Heart right ventricle (tissue), 16 donors: ENCODE measurements around the gene KNDC1. TPM values are rescaled to one million over a fixed set of nuclear protein-coding genes. Genes with fewer than 3 reads are reported as not detected.

ENCODE experiments used
- ATAC-seq, 8 donors: fragments of 200-7000 bp; cut with Tn5 transposase; one replicate each; pipeline ENCODE4 v1.9.1; 2020; ENCODE audit warnings: mild to moderate bottlenecking in 8 of 8, moderate library complexity in 8 of 8, moderate number of reproducible peaks in 1 of 8
- DNase-seq, 2 donors: peaks; one replicate each; pipeline ENCODE4 v3.0.0-alpha.2; 2020
- H3K27ac ChIP-seq, 10 donors: fragments of 200-600 bp; sonication (generic) in 2 of 10; one replicate each; pipeline versions ENCODE4 v1.5.0 to v1.8.0; 2020 to 2022; ENCODE audit warnings: mild to moderate bottlenecking in 3 of 10
- H3K27me3 ChIP-seq, 7 donors: fragments of 200-600 bp; one replicate each; pipeline ENCODE4 v1.8.0; 2021 to 2022; ENCODE audit warnings: mild to moderate bottlenecking in 2 of 7
- H3K36me3 ChIP-seq, 9 donors: fragments of 200-600 bp; sonication (generic) in 1 of 9; one replicate each; pipeline versions ENCODE4 v1.5.0 to v1.8.0; 2020 to 2022; ENCODE audit warnings: mild to moderate bottlenecking in 2 of 9
- H3K4me1 ChIP-seq, 9 donors: fragments of 200-600 bp; sonication (generic) in 1 of 9; one replicate each; pipeline versions ENCODE4 v1.5.0 to v1.8.0; 2020 to 2022; ENCODE audit warnings: mild to moderate bottlenecking in 4 of 9
- H3K4me3 ChIP-seq, 10 donors: fragments of 200-600 bp; sonication (generic) in 2 of 10; one replicate each; pipeline versions ENCODE4 v1.5.0 to v1.8.0; 2020 to 2022; ENCODE audit warnings: mild to moderate bottlenecking in 7 of 10, moderate library complexity in 2 of 10
- H3K9me3 ChIP-seq, 11 donors: fragments of 200-600 bp in 10 of 11; sonication (generic) in 2 of 11; one replicate each; pipeline versions ENCODE4 v1.5.0 to v1.8.0; 2013 to 2022; ENCODE audit warnings: mild to moderate bottlenecking in 2 of 11, control low read depth in 1 of 11, moderate library complexity in 1 of 11
- CTCF ChIP-seq, 9 donors: fragments of 200-600 bp; sonication (generic) in 2 of 9; IDR thresholded peaks; one replicate each; pipeline versions ENCODE4 v1.5.0 to v1.8.0; 2021 to 2022; ENCODE audit warnings: antibody characterized with exemption in 9 of 9, mild to moderate bottlenecking in 5 of 9, moderate library complexity in 1 of 9
- WGBS, 2 donors: extraction: QIAGEN DNeasy Blood & Tissue Kit; methylation state at CpG; one replicate each; pipeline ENCODE4 v1.1.7; 2013; ENCODE audit warnings: inconsistent platforms in 1 of 2; 5-methylcytosine and 5-hydroxymethylcytosine counted together
- intact Hi-C, 10 donors: fragments of 100-400 bp; cut with DNase I; formaldehyde crosslinking; loops; one replicate each; pipeline versions ENCODE4 v1.11.1 to v1.14.2; 2022
- polyA plus RNA-seq, 2 donors: library from polyadenylated mRNA; stranded (reverse); fragments of 200-250 nt; gene quantifications; one replicate each; pipeline ENCODE4 v1.2.3, GENCODE V29; 2013
- total RNA-seq, 10 donors: library from RNA; stranded (reverse); fragmentation: NEBNext Ultra II Directional in 3 of 10; extraction: Animal tissue kit (Norgen Biotek cat#: 25700) in 3 of 10; gene quantifications; one replicate each; pipeline versions ENCODE4 v1.2.1 to v1.2.4, GENCODE V29; 2021 to 2023
- donor health status: Arrhythmogenic right ventricular cardiomyopathy.
- donor health status: ischemic (EF 13 %, LVEDD 7.1; RV severe dilation, severe dysfunction).
- donor health status: healthy with polysubstance abuse.
- donor health status: DM: no; HTN: yes; CAD: no.
- donor health status: DM: no; HTN: no; CAD: no.
- donor health status: ischemic (EF 25% LVEDD 6.9; RV normal size, moderate dysfunction).
- donor health status: ischemic (EF 25% LVEDD 5.7; RV mildly dilated, moderate dysfunction).
- donor health status: healthy.
- donor health status: DM: yes; HTN: yes; CAD: no.
- donor health status: Ischemic cardiomyopathy.
- donor health status: ischemic (EF 35%, LVEDD 5.7; RV mildly dilated, moderate dysfunction).
- donor health status: nonischemic (EF 11% LVEDD 7.7; RV severe dilation, severe dysfunction).
- donor health status: DM: yes; HTN: yes; CAD: no.
- donor health status: PGD.
- donor health status: ischemic (EF 29% LVEDD 5.4; RV normal size, mild dysfunction).
- donor health status: nonischemic (EF 23%, LVEDD 6.1; RV moderate dilation, normal function).

Gene KNDC1
- total and polyA plus RNA-seq, 12 donors: 0.04 to 0.88 (median 0.14) TPM; not detected in 3

GRCh38 chr10:133257489-133258065, 97.6 kb downstream of the KNDC1 start:
- Histone ChIP-seq H3K27me3 (peaks cover 0 to 11% (median 0%) of the 10 kb centered on the region in 7 donors), H3K4me3 (peak overlapping the region in 6 of 10 donors; percentile 16 to 41 (median 30)), H3K4me1 (peaks cover 9 to 60% (median 37%) of the 10 kb centered on the region in 9 donors), H3K9me3 (no peaks in the 10 kb centered on the region), H3K36me3 (no peaks in the 10 kb centered on the region), H3K27ac (peak overlapping the region in 6 of 10 donors; percentile 44 to 94 (median 64))
- peak in 7 of 9 donors; percentile 26 to 57 (median 47) for TF ChIP-seq CTCF (IDR thresholded peaks at IDR 0.05)
- ATAC-seq (peak in 7 of 8 donors; percentile 5 to 52 (median 43)), DNase-seq (peak; percentile 59 to 65)
- intact Hi-C loops: no loop called here
- WGBS, 2 donors: 3 to 5% methylated on average over 27 of the region's 27 CpGs

GRCh38 chr10:133258066-133258817, 98.2 kb downstream of the KNDC1 start:
- Histone ChIP-seq H3K36me3 (peaks cover 0 to 4% (median 0%) of the 10 kb centered on the region in 9 donors), H3K4me1 (peaks cover 10 to 64% (median 41%) of the 10 kb centered on the region in 9 donors), H3K27ac (peak overlapping the region in 9 of 10 donors; percentile 23 to 94 (median 62)), H3K9me3 (no peaks in the 10 kb centered on the region), H3K27me3 (peaks cover 0 to 7% (median 0%) of the 10 kb centered on the region in 7 donors), H3K4me3 (peak overlapping the region in 3 of 10 donors; percentile 22 to 30 (median 29))
- DNase-seq (no peak), ATAC-seq (peak in 1 of 8 donors; percentile 1)
- intact Hi-C loops: no loop called here
- TF ChIP-seq CTCF (IDR thresholded peaks at IDR 0.05): no peak
- 66 to 79% methylated on average over 21 of the region's 21 CpGs for WGBS, 2 donors

GRCh38 chr10:133258818-133259601, 99.0 kb downstream of the KNDC1 start:
- DNase-seq: peak; percentile 72 to 78
- intact Hi-C loops: no loop called here
- Histone ChIP-seq H3K36me3 (peaks cover 0 to 4% (median 0%) of the 10 kb centered on the region in 9 donors), H3K4me1 (peaks cover 10 to 63% (median 41%) of the 10 kb centered on the region in 9 donors), H3K4me3 (peak overlapping the region in 1 of 10 donors; percentile 12), H3K27me3 (peaks cover 0 to 7% (median 0%) of the 10 kb centered on the region in 7 donors), H3K27ac (peak overlapping the region in 9 of 10 donors; percentile 23 to 94 (median 62)), H3K9me3 (no peaks in the 10 kb centered on the region)
- ATAC-seq: peak in 7 of 8 donors; percentile 4 to 58 (median 18)
- 48 to 60% methylated on average over 24 of the region's 24 CpGs for WGBS, 2 donors
- TF ChIP-seq CTCF (IDR thresholded peaks at IDR 0.05): no peak

- intact Hi-C loops: no loop called here
- no peak for ATAC-seq
These were observed 99.6 kb downstream of the KNDC1 start for GRCh38 chr10:133259602-133259989.

More at GRCh38 chr10:133259602-133259989, 99.6 kb downstream of the KNDC1 start:
- H3K4me1 ChIP-seq: peaks cover 10 to 69% (median 41%) of the 10 kb centered on the region in 9 donors
- no peak overlapping the region for H3K4me3 ChIP-seq
- WGBS, 2 donors: 68 to 72% methylated on average over 12 of the region's 12 CpGs
- peaks cover 0 to under 1% (median 0%) of the 10 kb centered on the region in 7 donors for H3K27me3 ChIP-seq
- TF ChIP-seq CTCF (IDR thresholded peaks at IDR 0.05): no peak
- H3K36me3 ChIP-seq: peaks cover 0 to 4% (median 0%) of the 10 kb centered on the region in 9 donors
- H3K9me3 ChIP-seq: no peaks in the 10 kb centered on the region
- peak overlapping the region in 7 of 10 donors; percentile 23 to 94 (median 39) for H3K27ac ChIP-seq
- DNase-seq: no peak
